Heart right ventricle (tissue), 16 donors: Measurements from ENCODE around the gene AXIN1. TPM values are rescaled to one million over a fixed set of nuclear protein-coding genes. Genes with fewer than 3 reads are reported as not detected.

Experiments
- ATAC-seq, 8 donors: fragments of 200-7000 bp; cut with Tn5 transposase; one replicate each; pipeline ENCODE4 v1.9.1; 2020; ENCODE audit warnings: mild to moderate bottlenecking in 8 of 8, moderate library complexity in 8 of 8, moderate number of reproducible peaks in 1 of 8
- DNase-seq, 2 donors: peaks; one replicate each; pipeline ENCODE4 v3.0.0-alpha.2; 2020
- H3K27ac ChIP-seq, 10 donors: fragments of 200-600 bp; sonication (generic) in 2 of 10; one replicate each; pipeline versions ENCODE4 v1.5.0 to v1.8.0; 2020 to 2022; ENCODE audit warnings: mild to moderate bottlenecking in 3 of 10
- H3K27me3 ChIP-seq, 7 donors: fragments of 200-600 bp; one replicate each; pipeline ENCODE4 v1.8.0; 2021 to 2022; ENCODE audit warnings: mild to moderate bottlenecking in 2 of 7
- H3K36me3 ChIP-seq, 9 donors: fragments of 200-600 bp; sonication (generic) in 1 of 9; one replicate each; pipeline versions ENCODE4 v1.5.0 to v1.8.0; 2020 to 2022; ENCODE audit warnings: mild to moderate bottlenecking in 2 of 9
- H3K4me1 ChIP-seq, 9 donors: fragments of 200-600 bp; sonication (generic) in 1 of 9; one replicate each; pipeline versions ENCODE4 v1.5.0 to v1.8.0; 2020 to 2022; ENCODE audit warnings: mild to moderate bottlenecking in 4 of 9
- H3K4me3 ChIP-seq, 10 donors: fragments of 200-600 bp; sonication (generic) in 2 of 10; one replicate each; pipeline versions ENCODE4 v1.5.0 to v1.8.0; 2020 to 2022; ENCODE audit warnings: mild to moderate bottlenecking in 7 of 10, moderate library complexity in 2 of 10
- H3K9me3 ChIP-seq, 11 donors: fragments of 200-600 bp in 10 of 11; sonication (generic) in 2 of 11; one replicate each; pipeline versions ENCODE4 v1.5.0 to v1.8.0; 2013 to 2022; ENCODE audit warnings: mild to moderate bottlenecking in 2 of 11, control low read depth in 1 of 11, moderate library complexity in 1 of 11
- WGBS, 2 donors: extraction: QIAGEN DNeasy Blood & Tissue Kit; methylation state at CpG; one replicate each; pipeline ENCODE4 v1.1.7; 2013; ENCODE audit warnings: inconsistent platforms in 1 of 2; 5-methylcytosine and 5-hydroxymethylcytosine counted together
- intact Hi-C, 10 donors: fragments of 100-400 bp; cut with DNase I; formaldehyde crosslinking; loops; one replicate each; pipeline versions ENCODE4 v1.11.1 to v1.14.2; 2022
- polyA plus RNA-seq, 2 donors: library from polyadenylated mRNA; stranded (reverse); fragments of 200-250 nt; gene quantifications; one replicate each; pipeline ENCODE4 v1.2.3, GENCODE V29; 2013
- total RNA-seq, 10 donors: library from RNA; stranded (reverse); fragmentation: NEBNext Ultra II Directional in 3 of 10; extraction: Animal tissue kit (Norgen Biotek cat#: 25700) in 3 of 10; gene quantifications; one replicate each; pipeline versions ENCODE4 v1.2.1 to v1.2.4, GENCODE V29; 2021 to 2023
- TF ChIP-seq, protein P1 (sequence below), 9 donors: fragments of 200-600 bp; sonication (generic) in 2 of 9; IDR thresholded peaks; one replicate each; pipeline versions ENCODE4 v1.5.0 to v1.8.0; 2021 to 2022; ENCODE audit warnings: antibody characterized with exemption in 9 of 9, mild to moderate bottlenecking in 5 of 9, moderate library complexity in 1 of 9
- donor health status: Arrhythmogenic right ventricular cardiomyopathy.
- donor health status: ischemic (EF 13 %, LVEDD 7.1; RV severe dilation, severe dysfunction).
- donor health status: healthy with polysubstance abuse.
- donor health status: DM: no; HTN: yes; CAD: no.
- donor health status: DM: no; HTN: no; CAD: no.
- donor health status: ischemic (EF 25% LVEDD 6.9; RV normal size, moderate dysfunction).
- donor health status: ischemic (EF 25% LVEDD 5.7; RV mildly dilated, moderate dysfunction).
- donor health status: healthy.
- donor health status: DM: yes; HTN: yes; CAD: no.
- donor health status: Ischemic cardiomyopathy.
- donor health status: ischemic (EF 35%, LVEDD 5.7; RV mildly dilated, moderate dysfunction).
- donor health status: nonischemic (EF 11% LVEDD 7.7; RV severe dilation, severe dysfunction).
- donor health status: DM: yes; HTN: yes; CAD: no.
- donor health status: PGD.
- donor health status: ischemic (EF 29% LVEDD 5.4; RV normal size, mild dysfunction).
- donor health status: nonischemic (EF 23%, LVEDD 6.1; RV moderate dilation, normal function).

AXIN1 gene
- total and polyA plus RNA-seq, 12 donors: 7.7 to 16.1 (median 9.5) TPM

DNA sequence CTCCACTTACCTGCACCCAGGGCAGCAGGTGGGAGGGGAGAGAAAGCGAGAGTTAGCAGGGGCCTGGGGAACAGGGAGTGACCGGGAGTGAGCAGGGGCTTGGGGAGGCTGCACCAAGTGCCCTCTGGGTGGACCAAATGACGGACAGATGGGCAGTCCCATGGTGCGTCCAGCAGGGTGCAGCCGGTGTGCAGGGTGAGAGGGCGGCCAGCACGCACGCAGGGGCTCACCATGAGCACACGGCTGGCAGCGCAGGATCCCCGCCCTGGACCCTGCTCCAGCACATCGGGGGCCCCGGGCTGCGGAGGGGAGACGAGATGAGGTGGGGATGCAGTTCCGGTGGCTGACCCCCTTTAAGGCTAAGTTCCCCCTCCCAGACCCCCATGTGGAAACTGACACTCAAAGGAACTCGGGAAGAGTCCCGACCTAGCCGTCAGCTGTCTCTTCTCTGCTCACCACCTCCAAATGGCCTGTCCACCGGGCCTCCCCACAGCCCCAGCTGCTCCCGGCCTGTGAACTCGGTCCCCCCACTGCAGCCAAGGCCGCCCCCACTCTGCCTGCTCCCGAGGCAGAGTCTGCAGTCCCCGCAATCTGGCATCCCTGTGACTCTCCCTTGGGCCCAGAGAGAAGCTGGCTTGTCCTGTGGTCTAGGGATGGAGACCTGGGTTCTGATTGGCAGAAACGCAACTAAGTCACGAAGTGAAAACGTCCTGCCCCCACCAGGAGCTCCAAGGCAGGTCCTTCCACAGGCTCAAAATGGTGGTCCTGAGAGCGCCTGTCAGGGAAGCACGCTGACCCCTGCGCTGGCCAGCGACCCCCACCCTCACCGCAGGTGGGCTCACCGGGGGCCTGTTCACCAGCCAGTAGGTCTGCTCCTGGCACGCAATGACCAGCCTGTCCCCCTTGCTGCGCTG is 79.6 kb downstream of the AXIN1 start:
- Histone ChIP-seq H3K36me3 (no peaks in the 10 kb centered on the region), H3K27ac (no peak overlapping the region), H3K4me3 (no peak overlapping the region), H3K4me1 (peaks cover 0 to 19% (median 7%) of the 10 kb centered on the region in 9 donors), H3K27me3 (peaks cover 0 to 29% (median 7%) of the 10 kb centered on the region in 7 donors), H3K9me3 (no peaks in the 10 kb centered on the region)
- WGBS, 2 donors: 80 to 81% methylated on average over 35 to 36 of the region's 36 CpGs
- ATAC-seq (peak in 1 of 8 donors; percentile 3), DNase-seq (no peak)
- TF ChIP-seq, protein P1, sequence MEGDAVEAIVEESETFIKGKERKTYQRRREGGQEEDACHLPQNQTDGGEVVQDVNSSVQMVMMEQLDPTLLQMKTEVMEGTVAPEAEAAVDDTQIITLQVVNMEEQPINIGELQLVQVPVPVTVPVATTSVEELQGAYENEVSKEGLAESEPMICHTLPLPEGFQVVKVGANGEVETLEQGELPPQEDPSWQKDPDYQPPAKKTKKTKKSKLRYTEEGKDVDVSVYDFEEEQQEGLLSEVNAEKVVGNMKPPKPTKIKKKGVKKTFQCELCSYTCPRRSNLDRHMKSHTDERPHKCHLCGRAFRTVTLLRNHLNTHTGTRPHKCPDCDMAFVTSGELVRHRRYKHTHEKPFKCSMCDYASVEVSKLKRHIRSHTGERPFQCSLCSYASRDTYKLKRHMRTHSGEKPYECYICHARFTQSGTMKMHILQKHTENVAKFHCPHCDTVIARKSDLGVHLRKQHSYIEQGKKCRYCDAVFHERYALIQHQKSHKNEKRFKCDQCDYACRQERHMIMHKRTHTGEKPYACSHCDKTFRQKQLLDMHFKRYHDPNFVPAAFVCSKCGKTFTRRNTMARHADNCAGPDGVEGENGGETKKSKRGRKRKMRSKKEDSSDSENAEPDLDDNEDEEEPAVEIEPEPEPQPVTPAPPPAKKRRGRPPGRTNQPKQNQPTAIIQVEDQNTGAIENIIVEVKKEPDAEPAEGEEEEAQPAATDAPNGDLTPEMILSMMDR (IDR thresholded peaks at IDR 0.05): no peak
- intact Hi-C loops: no loop called here

DNA sequence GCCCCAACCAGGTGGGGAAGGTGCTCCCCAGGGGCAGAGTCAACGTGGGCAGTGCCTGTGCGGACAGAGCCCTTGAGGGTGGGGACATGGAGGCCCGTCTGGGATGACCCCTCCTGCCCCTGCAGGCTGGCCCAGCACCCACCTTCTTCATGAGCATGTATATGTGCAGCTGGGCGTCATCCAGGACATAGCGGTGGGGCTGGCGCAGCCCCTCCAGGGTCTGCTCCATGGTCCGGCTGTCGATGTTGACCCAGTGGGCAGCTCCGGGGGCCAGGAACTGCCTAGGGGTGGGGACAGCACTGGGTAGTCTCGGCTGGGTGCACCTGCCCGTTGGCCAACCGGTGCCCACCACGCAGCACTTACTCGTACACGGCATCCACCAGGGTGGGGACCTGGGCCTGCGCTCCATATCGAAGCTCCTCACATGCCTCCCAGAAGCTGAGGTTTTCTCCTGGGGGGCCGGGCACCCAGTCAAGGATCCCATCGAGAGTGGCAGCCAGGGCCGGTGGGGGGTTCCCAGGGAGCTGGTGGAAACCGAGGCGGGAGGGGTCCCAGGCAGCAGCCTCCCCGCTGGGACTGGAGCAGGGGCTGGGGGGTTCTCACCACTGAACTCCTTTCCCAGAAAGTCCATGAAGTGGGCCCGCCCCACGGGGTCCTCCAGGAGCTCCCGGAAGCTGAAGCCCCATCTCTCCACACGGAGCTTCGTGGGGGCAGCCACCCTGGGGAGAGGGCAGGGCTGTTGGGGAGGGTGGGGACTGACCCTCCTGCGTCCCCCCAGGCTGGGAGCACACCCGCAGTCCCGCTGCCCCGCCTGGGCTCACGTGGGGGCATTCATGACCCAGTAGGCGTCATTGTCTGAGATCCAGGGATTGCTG is 81.9 kb downstream of the AXIN1 start:
- H3K4me1 ChIP-seq: peaks cover 0 to 11% (median 7%) of the 10 kb centered on the region in 9 donors
- no peak overlapping the region for H3K27ac ChIP-seq
- no peaks in the 10 kb centered on the region for H3K9me3 ChIP-seq
- intact Hi-C loops: no loop called here
- peaks cover 0 to 6% (median 0%) of the 10 kb centered on the region in 9 donors for H3K36me3 ChIP-seq
- 87 to 88% methylated on average over 34 of the region's 34 CpGs for WGBS, 2 donors
- H3K27me3 ChIP-seq: peaks cover 0 to 16% (median 7%) of the 10 kb centered on the region in 7 donors
- no peak overlapping the region for H3K4me3 ChIP-seq
- ATAC-seq: peak in 1 of 8 donors; percentile 1
- TF ChIP-seq, protein P1 (IDR thresholded peaks at IDR 0.05): no peak
- no peak for DNase-seq

DNA sequence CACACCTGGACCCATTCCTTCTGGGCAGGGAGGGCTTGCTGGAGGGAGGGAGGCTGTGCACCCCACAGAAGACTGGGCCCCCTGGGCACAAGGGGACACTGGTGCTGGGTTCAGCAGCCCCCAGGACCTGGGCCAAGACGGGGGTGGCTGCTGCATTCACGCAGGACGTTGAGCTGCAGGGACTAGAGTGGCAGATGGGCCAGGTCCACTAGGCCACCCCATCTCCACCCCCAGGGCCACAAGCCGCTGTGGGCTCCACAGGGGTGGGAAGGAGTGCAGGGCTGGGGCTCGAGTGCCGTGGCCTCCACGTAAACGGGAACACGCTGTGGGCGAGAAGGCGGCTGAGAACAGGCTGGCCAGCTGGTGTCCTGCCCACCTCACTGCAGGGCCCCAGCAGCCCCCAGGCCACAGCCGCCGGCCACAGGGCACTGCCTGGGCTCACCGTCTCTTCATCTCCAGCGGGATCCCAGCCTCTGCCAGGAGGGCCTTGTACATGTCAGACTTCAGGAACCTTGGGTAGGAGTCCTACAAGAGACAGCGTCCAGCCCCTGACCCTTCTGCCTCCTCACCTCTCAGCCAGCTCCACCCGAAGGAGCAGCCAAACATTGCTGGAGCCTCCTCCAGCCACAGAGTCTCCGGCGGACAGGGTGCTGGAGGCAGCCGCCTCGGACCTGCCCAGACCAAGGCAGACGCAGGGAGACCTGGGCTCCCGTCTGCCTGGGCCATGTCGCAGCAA is 83.3 kb downstream of the AXIN1 start:
- Histone ChIP-seq H3K27ac (no peak overlapping the region), H3K36me3 (peaks cover 0 to 19% (median 5%) of the 10 kb centered on the region in 9 donors), H3K4me3 (no peak overlapping the region), H3K9me3 (no peaks in the 10 kb centered on the region), H3K4me1 (no peaks in the 10 kb centered on the region), H3K27me3 (peaks cover 0 to 4% (median 0%) of the 10 kb centered on the region in 7 donors)
- WGBS, 2 donors: 84 to 86% methylated on average over 23 to 24 of the region's 24 CpGs
- ATAC-seq (no peak), DNase-seq (no peak)
- TF ChIP-seq, protein P1 (IDR thresholded peaks at IDR 0.05): no peak
- intact Hi-C loops: no loop called here
